ENCODE results near the gene GPALPP1. TPM values are rescaled to one million over a fixed set of nuclear protein-coding genes. Genes with fewer than 3 reads are reported as not detected.

The GPALPP1 gene
- total RNA-seq, 1 experiment from 2014 or later: 17.0 TPM

- ATAC-seq (peak; percentile 74), DNase-seq (peak; percentile 70)
- H4K20me1 ChIP-seq (ENCODE audit: low read length): peaks cover 4% of the 10 kb centered on the region; the same call in 1 of the 2 replicates
- H3K79me2 ChIP-seq (ENCODE audit: low read length): peaks cover 21% of the 10 kb centered on the region
- peaks cover 12% of the 10 kb centered on the region for H3K36me3 ChIP-seq (ENCODE audit: low read depth, low read length)
- no peak overlapping the region for H3K4me2 ChIP-seq (ENCODE audit: low read length)
- TF ChIP-seq EZH2 (IDR thresholded peaks at IDR 0.05; ENCODE audit: low read length, unreplicated experiment) (no peak), CTCF (conservative IDR thresholded peaks at IDR 0.05; ENCODE audit: low read depth, low read length) (peak; percentile 86)
- H3K4me1 ChIP-seq (ENCODE audit: insufficient read depth, low read length): peaks cover 6% of the 10 kb centered on the region; the same call in 1 of the 2 replicates
- H3K9me2 ChIP-seq (replicated peaks; ENCODE audit: low read length): no peaks in the 10 kb centered on the region
- no peaks in the 10 kb centered on the region for H3K27me3 ChIP-seq (ENCODE audit: low read length)
- ChIA-PET CTCF (no interaction called here), POLR2A (ENCODE audit: unreplicated experiment) (no interaction called here)
- H2AFZ ChIP-seq (ENCODE audit: low read length): no peak overlapping the region
- no TSS peak for BruUV-seq (replicated peaks)
- intact Hi-C loops (cut with micrococcal nuclease): loop anchor here (2.0 to 5.0 kb wide), 4 partner anchors 38 to 487 kb away; partner anchors contain the start of gene TSC22D1
- no peak overlapping the region for H3K9ac ChIP-seq (ENCODE audit: low read length)
- no peaks in the 10 kb centered on the region for H3F3A ChIP-seq (ENCODE audit: low read length, unreplicated experiment)
- H3K27ac ChIP-seq (ENCODE audit: low read length): no peak overlapping the region
- no peaks in the 10 kb centered on the region for H3K9me3 ChIP-seq (ENCODE audit: low read length)
- H3K4me3 ChIP-seq (ENCODE audit: low read length): no peak overlapping the region
These were observed 19.5 kb upstream of the GPALPP1 start for GRCh38 chr13:44969551-44970484.

- no TSS peak for BruUV-seq (replicated peaks)
- no peak for ATAC-seq
These were observed 17.4 kb upstream of the GPALPP1 start for GRCh38 chr13:44971656-44972595.

More at GRCh38 chr13:44971656-44972595, 17.4 kb upstream of the GPALPP1 start:
- Histone ChIP-seq H3F3A (ENCODE audit: low read length, unreplicated experiment) (no peaks in the 10 kb centered on the region), H3K36me3 (ENCODE audit: low read depth, low read length) (peaks cover 8% of the 10 kb centered on the region; the same call in 1 of the 2 replicates), H3K79me2 (ENCODE audit: low read length) (peaks cover 21% of the 10 kb centered on the region), H3K4me1 (ENCODE audit: insufficient read depth, low read length) (peaks cover 6% of the 10 kb centered on the region; the same call in 1 of the 2 replicates), H3K27me3 (ENCODE audit: low read length) (no peaks in the 10 kb centered on the region), H3K4me3 (ENCODE audit: low read length) (no peak overlapping the region), H2AFZ (ENCODE audit: low read length) (no peak overlapping the region), H4K20me1 (ENCODE audit: low read length) (peaks cover 4% of the 10 kb centered on the region; the same call in 1 of the 2 replicates), H3K9me2 (replicated peaks; ENCODE audit: low read length) (no peaks in the 10 kb centered on the region), H3K4me2 (ENCODE audit: low read length) (no peak overlapping the region), H3K9ac (ENCODE audit: low read length) (no peak overlapping the region), H3K27ac (ENCODE audit: low read length) (no peak overlapping the region), H3K9me3 (ENCODE audit: low read length) (no peaks in the 10 kb centered on the region)
- TF ChIP-seq EZH2phosphoT487 (IDR thresholded peaks at IDR 0.05; ENCODE audit: borderline replicate concordance, low read length): no peak
- TF ChIP-seq CTCF (conservative IDR thresholded peaks at IDR 0.05; ENCODE audit: low read depth, low read length): no peak
- no peak for TF ChIP-seq EZH2 (IDR thresholded peaks at IDR 0.05; ENCODE audit: low read length, unreplicated experiment)
- ChIA-PET POLR2A (ENCODE audit: unreplicated experiment) (no interaction called here), CTCF (no interaction called here)
- intact Hi-C loops (cut with micrococcal nuclease): loop anchor here (2.0 to 5.0 kb wide), 3 partner anchors 260 to 395 kb away; partner anchors contain the start of gene TSC22D1
- no peak for DNase-seq

Measured in PC-3 (cell line).